ENCODE data around the gene ATP10A. TPM values are rescaled to one million over a fixed set of nuclear protein-coding genes. Genes with fewer than 3 reads are reported as not detected.

ATP10A gene
- polyA plus RNA-seq, 3 donors, result 0.71 to 3.9 (median 0.92) TPM

DNA sequence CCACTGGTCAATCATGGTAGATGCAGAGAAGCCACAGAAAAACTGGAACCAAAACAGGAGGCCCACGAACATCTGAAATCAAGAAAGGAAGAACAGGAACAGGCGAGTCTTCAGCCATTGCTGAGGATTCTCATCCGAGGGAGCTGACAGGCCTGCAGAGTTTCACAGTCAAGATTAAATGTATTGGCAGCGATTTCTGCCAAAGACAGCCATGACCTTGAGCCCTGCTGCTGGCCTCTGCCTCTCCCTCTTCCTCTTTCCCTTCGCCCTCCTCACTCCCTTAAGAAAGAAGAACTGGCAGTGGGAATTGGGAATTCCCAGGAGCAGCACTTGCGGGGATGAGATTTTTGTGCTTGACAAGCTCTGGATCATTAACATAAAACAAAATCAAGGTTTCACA is 179.7 kb downstream of the ATP10A start:
- Histone ChIP-seq H2AFZ (ENCODE audit: insufficient read depth, low read depth, low read length, poor library complexity, severe bottlenecking) (no peak overlapping the region), H3K79me2 (ENCODE audit: insufficient read depth, low read length) (no peaks in the 10 kb centered on the region), H3K4me1 (ENCODE audit: control insufficient read depth in 1 of 2, insufficient read depth in 2 of 2, low read length in 2 of 2) (no peaks in the 10 kb centered on the region), H3K27ac (ENCODE audit: low read depth in 1 of 2, low read length in 2 of 2) (no peak overlapping the region), H3K4me3 (replicated peaks in 1 of 3; ENCODE audit: low read depth in 2 of 3, low read length in 3 of 3) (no peak overlapping the region), H3K27me3 (ENCODE audit: control insufficient read depth in 2 of 2, insufficient read depth in 2 of 2, low read length in 2 of 2) (no peaks in the 10 kb centered on the region), H4K20me1 (ENCODE audit: insufficient read depth, low read length) (no peaks in the 10 kb centered on the region), H3K4me2 (replicated peaks; ENCODE audit: extremely low read depth, low read length, poor library complexity, severe bottlenecking) (no peak overlapping the region), H3K9me3 (replicated peaks in 1 of 2; ENCODE audit: control insufficient read depth in 1 of 2, insufficient read depth in 1 of 2, low read length in 2 of 2) (peaks cover 0 to 7% of the 10 kb centered on the region in 2 donors), H3K36me3 (replicated peaks in 1 of 2; ENCODE audit: control insufficient read depth in 1 of 2, insufficient read depth in 2 of 2, low read length in 2 of 2) (peaks cover 0 to 24% of the 10 kb centered on the region in 2 donors), H3K9ac (ENCODE audit: insufficient read depth, low read length, poor library complexity, severe bottlenecking) (no peak overlapping the region)
- peaks cover 4 to 13% (median 9%) of the 10 kb centered on the region in 7 donors for H3K9me3 Mint-ChIP-seq
- 100% methylated on average over 3 of the region's 6 CpGs for WGBS (ENCODE audit: insufficient coverage)
- H3K4me1 Mint-ChIP-seq, result no peaks in the 10 kb centered on the region
- TF ChIP-seq CTCF (IDR thresholded peaks at IDR 0.05), result no peak
- DNase-seq, result no peak
- peaks cover 14 to 26% of the 10 kb centered on the region in 2 donors for H3K36me3 Mint-ChIP-seq
- intact Hi-C loops (cut with micrococcal nuclease), result no loop called here
- H3K27ac Mint-ChIP-seq, result no peak overlapping the region
- H3K4me3 Mint-ChIP-seq, result no peak overlapping the region
- H3K27me3 Mint-ChIP-seq (ENCODE audit: low read depth in 3 of 3), result no peaks in the 10 kb centered on the region

- H2AFZ ChIP-seq (ENCODE audit: insufficient read depth, low read depth, low read length, poor library complexity, severe bottlenecking), result no peak overlapping the region
- no peak overlapping the region for H3K27ac Mint-ChIP-seq
Observed at GRCh38 chr15:25682340-25682739, 180.8 kb downstream of the ATP10A start.

More at GRCh38 chr15:25682340-25682739, 180.8 kb downstream of the ATP10A start:
- intact Hi-C loops (cut with micrococcal nuclease), result no loop called here
- Mint-ChIP-seq H3K27me3 (ENCODE audit: low read depth in 3 of 3) (no peaks in the 10 kb centered on the region), H3K4me1 (no peaks in the 10 kb centered on the region), H3K36me3 (peaks cover 14 to 24% of the 10 kb centered on the region in 2 donors), H3K4me3 (no peak overlapping the region), H3K9me3 (peaks cover 4 to 13% (median 7%) of the 10 kb centered on the region in 7 donors)
- H3K4me2 ChIP-seq (replicated peaks; ENCODE audit: extremely low read depth, low read length, poor library complexity, severe bottlenecking), result no peak overlapping the region
- TF ChIP-seq CTCF (IDR thresholded peaks at IDR 0.05), result no peak
- H4K20me1 ChIP-seq (ENCODE audit: insufficient read depth, low read length), result no peaks in the 10 kb centered on the region
- no peaks in the 10 kb centered on the region for H3K4me1 ChIP-seq (ENCODE audit: control insufficient read depth in 1 of 2, insufficient read depth in 2 of 2, low read length in 2 of 2)
- no peak overlapping the region for H3K9ac ChIP-seq (ENCODE audit: insufficient read depth, low read length, poor library complexity, severe bottlenecking)
- no peak overlapping the region for H3K27ac ChIP-seq (ENCODE audit: low read depth in 1 of 2, low read length in 2 of 2)
- H3K9me3 ChIP-seq (replicated peaks in 1 of 2; ENCODE audit: control insufficient read depth in 1 of 2, insufficient read depth in 1 of 2, low read length in 2 of 2), result peaks cover 0 to 7% of the 10 kb centered on the region in 2 donors
- no peak overlapping the region for H3K4me3 ChIP-seq (replicated peaks in 1 of 3; ENCODE audit: low read depth in 2 of 3, low read length in 3 of 3)
- no peaks in the 10 kb centered on the region for H3K79me2 ChIP-seq (ENCODE audit: insufficient read depth, low read length)
- no peak for DNase-seq
- H3K36me3 ChIP-seq (replicated peaks in 1 of 2; ENCODE audit: control insufficient read depth in 1 of 2, insufficient read depth in 2 of 2, low read length in 2 of 2), result peaks cover 0 to 28% of the 10 kb centered on the region in 2 donors
- 94% methylated on average over 7 of the region's 7 CpGs for WGBS (ENCODE audit: insufficient coverage)
- H3K27me3 ChIP-seq (ENCODE audit: control insufficient read depth in 2 of 2, insufficient read depth in 2 of 2, low read length in 2 of 2), result no peaks in the 10 kb centered on the region

All from CD14-positive monocyte (primary cell).